ENCODE results near the gene RGS6.

Gene RGS6

DNA sequence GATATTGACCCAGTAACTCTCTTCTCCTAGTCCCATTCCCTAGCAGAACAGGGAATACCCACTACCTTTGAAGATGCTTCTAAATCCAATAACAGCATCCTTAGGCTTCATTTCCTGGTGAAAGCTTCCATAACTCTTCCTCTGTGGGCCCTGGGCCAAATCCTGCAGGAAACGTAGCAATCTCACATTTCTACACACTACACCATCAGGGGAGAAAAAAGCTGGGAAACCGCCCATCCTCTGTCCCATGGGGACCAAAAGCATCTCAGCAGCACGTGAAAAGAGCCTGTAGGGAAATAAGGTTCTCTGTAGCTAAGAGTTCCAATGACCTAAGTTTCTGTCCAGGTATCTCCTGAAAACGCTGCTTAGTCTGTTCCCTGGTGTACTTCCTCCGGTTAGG, 621.4 kb downstream of the RGS6 start:
- DNase-seq (ENCODE audit: low read depth in 2 of 2): no peak

DNA sequence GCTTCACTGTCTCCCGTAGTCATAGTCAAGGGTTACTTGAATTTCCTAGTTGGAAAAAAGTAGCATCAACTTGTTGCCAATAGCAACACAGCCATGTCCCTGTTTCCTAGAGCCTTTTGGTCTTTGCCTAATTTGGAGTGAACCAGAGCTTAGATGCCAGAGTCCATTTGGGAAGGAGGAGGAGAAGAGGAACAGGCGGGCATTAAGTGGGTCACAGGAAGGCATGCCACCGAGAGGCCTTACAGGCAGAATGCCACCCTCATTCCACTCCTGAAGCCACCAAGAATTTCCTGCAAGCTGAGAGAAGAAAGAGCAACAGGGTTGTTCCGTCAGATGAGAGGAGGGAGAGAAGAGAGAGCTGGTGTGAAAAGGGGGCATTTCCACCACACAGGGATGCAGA, 622.2 kb downstream of the RGS6 start:
- no peak for DNase-seq (ENCODE audit: low read depth in 2 of 2)

DNA sequence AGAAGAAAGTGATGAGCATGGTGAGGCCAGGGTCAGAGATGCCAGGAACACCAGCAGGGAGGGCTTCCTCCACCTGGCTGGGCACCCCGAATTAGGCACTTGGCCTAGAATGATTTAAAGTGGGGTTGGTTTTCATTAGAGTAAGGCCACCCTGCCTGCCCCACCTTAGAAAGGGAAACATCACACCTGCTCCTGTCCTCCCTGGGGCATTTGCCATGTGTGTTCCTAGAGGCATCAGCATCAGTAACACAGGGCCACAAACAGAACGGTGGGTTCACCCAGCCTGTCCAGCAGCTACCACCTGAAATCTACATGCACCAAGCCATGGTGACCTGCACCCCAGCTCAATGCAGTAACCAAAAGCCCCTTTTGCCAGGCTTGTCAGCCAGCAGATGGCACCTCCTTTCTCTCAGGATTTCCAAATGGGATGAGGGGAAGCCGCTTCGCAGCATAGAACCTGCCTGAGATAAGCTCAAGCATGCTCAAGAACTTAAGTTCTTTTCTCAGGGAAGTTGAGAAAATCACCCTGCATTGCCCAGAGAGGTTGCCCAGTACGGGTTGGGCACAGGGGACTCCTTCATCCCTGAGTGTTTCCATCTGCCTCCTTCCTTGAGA, 622.9 kb downstream of the RGS6 start:
- DNase-seq (ENCODE audit: low read depth in 2 of 2): no peak

DNA sequence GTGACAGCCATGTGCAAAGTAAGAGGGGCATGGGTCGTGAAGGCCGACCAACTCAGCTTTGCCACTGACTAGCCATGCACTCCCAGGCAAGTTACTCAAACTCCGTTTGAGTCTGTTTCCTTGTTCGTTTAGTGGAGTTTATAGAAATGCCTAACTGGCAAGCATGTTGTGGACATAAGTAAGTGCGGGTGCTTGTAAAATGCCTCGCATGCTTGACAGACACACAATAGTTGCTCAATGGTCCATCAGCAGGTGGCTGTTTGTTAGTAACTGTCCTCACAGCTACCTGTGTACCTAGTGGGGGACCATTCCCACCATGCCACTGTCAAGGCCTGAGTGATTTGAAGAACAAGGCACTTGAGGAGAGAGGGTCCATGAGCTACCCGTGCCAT, 623.4 kb downstream of the RGS6 start:
- no peak for DNase-seq (ENCODE audit: low read depth in 2 of 2)

DNA sequence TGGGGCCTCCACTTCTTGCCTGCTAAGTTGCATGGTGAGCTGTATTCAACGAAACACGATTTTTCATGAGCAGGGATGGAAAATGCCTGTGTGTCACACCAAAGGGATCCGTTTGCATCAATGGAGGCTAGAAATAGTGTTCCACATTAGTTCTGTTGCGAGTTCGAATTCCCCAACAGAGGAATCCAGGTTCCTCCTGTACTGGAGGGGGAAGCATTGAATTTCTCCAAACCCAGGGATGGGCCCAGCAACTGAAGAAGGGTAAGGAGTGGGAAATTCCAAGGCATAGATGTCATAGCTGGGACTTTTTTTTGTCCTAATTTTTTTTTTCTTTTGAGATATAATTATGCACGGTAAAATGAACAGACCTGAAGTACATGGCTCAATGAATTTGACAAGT, 625.4 kb downstream of the RGS6 start:
- no peak for DNase-seq (ENCODE audit: low read depth in 2 of 2)

DNA sequence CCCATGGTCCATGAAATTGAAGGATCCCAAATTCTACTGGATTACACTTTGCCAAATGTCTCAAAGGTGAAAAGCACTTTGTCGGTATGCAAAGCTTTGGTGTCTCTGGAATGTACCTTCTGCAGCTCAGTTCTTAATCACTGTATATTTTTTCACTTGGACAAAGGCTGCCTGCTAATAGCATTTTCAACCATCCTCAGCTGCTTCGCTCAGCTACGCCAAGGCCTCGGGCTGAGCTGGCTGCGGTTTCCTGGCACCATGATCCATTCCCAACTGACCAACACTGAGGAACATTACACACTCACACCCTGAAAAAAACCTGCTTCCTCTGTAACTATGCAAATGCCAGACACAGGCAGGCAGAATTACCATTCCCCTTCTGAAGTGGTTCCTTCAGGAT, 626.5 kb downstream of the RGS6 start:
- no peak for DNase-seq (ENCODE audit: low read depth in 2 of 2)

DNA sequence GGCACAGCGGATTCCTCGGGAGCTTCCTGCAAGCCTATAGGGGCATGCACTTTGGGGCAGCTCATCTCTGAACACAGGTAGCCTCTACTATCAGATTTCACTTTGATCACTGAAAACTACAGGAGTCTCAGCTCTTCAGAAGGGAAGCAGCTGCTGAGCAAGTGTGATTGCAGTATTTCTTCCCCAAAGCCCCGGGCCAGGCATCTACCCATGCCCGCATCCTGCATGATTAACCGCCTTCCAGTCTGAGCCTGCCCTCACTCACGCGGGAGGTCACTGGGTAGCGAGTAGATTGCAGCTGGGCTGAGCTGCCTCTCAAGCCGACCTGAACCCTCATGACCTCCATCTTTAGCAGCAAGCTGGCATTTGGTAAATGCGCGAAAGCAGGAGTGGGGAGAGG, 627.0 kb downstream of the RGS6 start:
- no peak for DNase-seq (ENCODE audit: low read depth in 2 of 2)

DNA sequence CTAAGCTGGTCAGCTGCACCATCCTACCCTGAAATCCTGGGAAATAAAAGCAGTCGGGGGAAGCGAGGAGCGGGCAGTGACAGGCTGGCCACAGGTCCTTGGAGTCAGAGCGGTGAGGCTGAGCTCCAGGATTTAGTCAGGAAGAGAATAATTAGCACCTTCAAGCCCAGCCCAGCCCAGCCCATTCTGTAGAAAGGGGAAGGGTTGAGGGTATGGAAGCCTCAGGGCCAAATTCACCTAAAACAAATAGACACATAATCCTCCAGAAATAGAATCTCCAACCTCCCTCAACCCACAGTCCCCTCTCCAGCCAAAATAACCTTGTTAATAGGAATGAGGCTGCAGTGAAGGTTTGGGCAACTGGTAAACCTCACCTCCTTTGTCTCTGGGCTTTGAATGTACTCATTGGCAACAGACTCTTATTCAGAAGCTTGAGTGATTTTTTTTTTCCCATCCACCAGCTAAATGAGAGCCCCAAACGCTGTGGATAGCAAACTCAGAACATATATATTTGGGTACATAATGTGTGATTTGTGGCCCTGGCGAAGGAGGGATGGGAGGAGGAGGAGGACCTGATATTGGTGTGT, 627.5 kb downstream of the RGS6 start:
- no peak for DNase-seq (ENCODE audit: low read depth in 2 of 2)

DNA sequence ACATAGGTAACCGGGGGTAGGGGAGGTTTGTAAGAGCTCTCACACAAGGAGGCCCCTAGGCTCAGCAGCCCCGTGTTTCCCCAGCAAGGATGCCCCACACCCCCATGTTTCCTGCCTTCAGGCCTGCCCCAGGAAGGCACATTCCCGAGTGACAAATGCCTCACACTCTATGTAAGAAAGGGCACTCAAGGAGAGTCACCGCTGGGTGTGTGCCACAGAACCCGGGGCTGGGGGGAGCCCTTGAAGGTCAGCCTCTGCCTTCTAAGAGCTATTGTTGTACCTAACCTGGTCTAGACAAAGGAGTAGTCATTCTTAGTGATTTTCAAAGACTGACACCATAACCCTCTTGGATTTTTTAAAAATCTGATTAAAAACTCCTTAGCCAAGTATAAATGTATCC, 628.1 kb downstream of the RGS6 start:
- no peak for DNase-seq (ENCODE audit: low read depth in 2 of 2)

DNA sequence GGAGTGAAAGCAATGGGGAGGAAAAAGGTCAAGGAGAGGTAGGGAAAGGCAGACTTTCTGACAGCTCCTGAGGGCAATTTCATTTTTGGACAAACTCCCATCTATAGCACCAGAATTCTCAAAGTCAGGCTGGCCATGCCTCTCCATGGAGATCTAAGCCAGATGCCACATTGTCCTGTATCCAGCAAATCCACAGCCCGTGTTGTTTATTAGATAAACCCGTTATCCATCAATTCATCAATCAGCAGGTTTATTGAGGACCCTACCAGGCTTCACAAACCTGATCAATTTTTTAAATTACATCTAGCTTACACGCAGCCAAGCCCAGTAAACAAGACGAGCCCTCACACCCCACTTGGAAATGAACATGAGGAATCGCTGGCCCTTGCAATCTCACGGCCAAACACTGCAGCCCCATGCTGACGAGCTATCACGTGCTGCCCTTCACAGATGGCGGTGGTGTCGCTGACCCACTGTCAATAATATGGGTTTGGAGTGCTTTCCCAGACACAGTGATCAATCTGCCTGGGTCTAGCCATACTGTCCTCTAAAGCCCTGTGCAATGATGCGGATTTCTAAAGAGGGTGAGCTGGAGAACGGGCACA, 628.8 kb downstream of the RGS6 start:
- no peak for DNase-seq (ENCODE audit: low read depth in 2 of 2)

DNA sequence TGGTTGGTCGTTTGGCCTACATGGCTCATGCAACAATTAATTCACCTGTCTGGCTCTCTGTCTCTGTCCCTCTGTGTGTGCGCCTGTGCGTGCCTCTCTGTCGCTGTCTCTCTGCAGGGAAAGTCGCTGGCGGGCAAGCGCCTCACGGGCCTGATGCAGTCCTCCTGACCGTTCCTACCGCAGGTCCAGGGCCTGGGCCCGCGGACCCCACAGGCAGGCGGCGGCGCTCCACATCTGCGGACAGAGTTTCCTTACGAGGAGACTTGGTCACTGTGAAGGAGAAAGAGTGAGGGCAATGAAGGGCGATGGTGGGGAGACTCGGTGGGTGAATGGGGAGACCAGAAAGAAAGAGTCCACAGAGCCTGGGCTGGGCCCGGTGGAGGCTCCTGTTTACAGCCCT, 630.1 kb downstream of the RGS6 start:
- no peak for DNase-seq (ENCODE audit: low read depth in 2 of 2)

DNA sequence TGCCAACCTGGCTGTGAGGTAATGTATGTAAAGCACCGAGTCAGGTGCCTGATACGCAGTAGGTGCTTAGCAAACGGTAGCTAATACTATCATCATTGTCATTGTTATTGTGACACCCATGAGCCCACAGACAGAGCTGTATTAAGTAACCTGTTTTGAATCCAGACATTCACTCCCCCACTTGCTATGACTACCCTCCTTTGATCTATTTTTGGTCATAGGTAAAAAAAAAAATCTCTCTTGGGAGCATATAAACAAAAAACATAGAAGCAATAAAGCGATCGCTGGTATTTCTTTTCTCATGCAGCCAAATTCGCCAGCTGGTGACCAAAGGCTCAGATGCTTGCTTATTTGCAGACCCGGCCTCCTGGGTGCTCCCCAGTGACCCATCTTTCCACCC, 631.4 kb downstream of the RGS6 start:
- DNase-seq (ENCODE audit: low read depth in 2 of 2): no peak

DNA sequence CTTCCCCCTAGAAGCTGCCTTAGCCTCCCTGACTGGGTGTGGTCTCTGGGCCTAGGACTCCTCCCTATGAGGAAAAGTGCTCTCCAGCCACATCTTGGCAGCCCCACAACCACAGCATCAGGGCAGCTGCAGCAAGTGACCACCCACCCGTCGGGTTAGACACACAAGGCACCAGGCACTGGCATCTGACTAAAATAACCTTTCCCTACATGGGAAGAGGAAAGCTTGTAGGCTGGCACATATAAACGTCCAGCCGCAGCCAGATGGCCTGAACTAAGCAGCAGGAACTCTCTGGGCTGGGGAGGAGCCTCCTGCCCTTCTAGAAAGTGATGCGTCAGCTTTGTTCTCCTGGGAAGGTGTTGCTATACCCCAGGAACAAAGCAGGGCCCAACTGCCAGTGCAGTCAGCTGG, 632.9 kb downstream of the RGS6 start:
- DNase-seq (ENCODE audit: low read depth in 2 of 2): no peak

DNA sequence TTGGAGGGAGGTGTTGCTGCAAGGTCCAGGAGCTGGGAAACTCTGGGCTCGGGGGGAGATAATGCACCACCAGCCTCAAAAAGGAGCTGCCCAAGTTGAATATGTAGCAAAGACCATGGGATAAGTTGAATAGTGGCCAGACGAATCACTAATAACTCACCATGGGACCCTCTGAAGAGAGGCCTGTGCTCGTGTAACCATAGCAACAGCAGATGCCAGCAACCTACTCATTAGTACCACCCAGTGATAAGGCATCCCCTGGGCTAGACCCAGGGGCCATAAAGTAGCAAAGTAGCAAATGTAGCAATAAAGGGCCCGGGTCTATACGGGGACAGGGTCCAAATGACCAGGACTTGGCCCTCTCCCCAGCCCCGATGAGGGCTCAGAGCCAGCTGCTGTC, 633.7 kb downstream of the RGS6 start:
- DNase-seq (ENCODE audit: low read depth in 2 of 2): no peak

DNA sequence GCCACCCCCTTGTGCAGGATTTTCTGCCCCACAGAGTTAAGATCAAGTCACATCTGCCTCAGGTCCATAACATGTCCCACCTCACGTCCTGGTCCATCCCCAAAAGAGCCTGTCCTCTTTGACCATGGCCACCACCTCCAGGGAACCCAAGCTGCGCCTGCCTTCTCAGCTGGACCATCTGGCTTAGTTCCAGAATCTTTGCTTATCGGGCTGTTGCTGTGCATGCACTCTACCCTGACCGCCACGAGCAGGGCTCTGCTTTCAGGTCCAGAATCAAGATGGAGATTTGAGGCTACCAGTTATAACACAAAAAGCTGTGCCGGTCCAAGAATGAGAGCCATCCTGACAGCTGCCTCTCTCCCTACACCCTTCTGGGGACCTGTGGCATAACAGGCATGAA, 635.0 kb downstream of the RGS6 start:
- DNase-seq (ENCODE audit: low read depth in 2 of 2): no peak

DNA sequence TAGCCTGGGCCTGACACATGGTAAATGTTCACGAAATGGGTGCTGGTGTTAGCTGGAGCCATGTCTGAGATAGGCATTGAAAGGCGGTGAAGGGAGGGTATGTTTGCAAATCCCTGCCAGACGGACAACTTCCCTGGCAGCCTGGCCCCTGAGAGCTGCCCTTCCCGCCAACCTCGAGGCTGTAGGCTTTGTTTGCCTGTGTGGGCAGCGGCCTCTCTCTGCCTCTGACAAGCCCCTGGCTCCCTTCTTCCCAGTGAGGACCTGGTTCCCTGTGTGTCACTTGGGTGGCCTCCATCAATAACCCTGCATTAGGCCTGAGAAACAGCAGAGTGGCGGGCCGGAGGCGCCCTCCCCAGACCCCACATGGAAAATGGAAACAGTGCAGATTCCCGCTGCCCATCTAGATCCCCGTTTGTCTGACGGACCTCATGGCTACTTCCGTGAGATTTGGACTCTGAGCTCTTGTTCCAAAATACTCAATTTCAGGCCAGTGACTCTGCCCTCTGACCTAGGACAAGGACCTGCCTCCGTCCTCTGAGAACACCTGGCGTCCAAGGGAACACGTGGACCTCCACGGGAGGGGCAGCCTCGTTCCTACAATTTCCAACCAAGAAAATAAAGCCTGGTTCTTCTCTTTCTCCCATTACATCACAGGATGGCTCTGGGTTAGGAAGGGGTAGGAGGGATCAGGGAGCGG, 636.2 kb downstream of the RGS6 start:
- no peak for DNase-seq (ENCODE audit: low read depth in 2 of 2)

DNA sequence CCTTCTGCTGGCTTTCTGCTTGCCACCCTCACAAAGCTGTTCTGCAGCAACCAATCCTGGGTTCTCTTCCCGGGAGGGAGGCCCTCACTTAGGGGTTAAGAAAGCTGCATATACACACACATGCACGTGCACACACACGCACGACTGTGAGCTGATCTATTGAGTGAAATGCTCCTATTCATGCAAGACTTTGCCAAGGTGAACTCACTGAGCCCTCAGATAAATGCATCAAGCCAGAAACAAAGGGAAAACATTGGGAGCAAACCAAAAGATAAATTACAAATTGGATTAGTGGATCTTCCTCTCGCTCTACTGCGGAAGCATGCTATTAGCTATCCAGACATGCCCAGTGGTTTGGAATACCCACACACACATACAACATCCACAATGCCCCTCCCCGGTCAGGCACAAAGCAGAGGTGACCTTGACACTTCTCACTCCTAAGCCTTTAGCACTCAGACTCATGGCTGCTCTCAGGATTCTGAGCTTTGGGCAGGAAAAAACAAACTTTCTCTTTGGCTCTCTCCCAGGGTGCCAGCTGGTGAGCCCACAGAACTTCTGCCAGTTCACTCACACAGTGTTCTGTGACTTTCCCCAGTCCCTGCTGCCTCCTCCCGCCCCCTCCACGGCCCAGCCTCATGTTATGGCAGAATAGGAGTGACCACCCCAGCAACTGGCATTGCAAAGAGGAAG, 641.6 kb downstream of the RGS6 start:
- DNase-seq (ENCODE audit: low read depth in 2 of 2): no peak

DNA sequence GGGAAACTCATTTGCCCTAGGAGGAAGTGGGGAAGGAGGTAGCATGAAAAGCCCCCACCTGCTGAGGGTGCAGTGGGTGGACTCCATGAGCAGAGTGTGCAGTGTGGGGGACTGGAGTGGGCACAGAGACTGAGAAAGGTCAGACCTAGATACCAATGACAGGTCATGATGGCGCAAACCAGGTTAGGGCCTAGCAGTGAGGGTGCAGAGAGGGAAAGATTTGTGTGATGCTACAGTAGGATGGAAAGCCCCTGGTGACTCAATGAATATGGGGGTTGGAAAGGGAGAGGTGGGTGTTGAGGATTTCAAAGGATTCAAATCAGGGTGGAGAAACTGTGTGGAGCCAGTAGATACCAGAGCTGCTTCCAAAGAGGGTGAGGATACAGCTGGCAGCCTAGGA, 642.5 kb downstream of the RGS6 start:
- no peak for DNase-seq (ENCODE audit: low read depth in 2 of 2)

DNA sequence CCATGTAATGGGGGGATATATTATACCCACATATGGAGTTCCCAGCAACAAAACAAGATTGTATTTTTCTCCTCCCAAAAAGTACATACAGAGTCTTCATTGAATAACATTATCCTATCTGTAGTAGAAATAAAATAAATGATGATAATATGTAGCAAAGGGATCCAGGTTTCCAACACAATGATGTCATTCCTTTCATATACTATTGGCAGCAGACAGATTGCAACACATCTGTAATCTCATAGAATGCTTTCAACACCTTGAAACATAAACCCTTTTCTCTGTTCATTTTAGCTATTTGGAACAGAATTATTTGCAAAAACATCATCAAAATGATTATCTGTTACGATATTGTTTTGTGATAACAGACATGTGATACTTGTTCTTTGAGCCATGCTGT, 644.0 kb downstream of the RGS6 start:
- no peak for DNase-seq (ENCODE audit: low read depth in 2 of 2)

DNA sequence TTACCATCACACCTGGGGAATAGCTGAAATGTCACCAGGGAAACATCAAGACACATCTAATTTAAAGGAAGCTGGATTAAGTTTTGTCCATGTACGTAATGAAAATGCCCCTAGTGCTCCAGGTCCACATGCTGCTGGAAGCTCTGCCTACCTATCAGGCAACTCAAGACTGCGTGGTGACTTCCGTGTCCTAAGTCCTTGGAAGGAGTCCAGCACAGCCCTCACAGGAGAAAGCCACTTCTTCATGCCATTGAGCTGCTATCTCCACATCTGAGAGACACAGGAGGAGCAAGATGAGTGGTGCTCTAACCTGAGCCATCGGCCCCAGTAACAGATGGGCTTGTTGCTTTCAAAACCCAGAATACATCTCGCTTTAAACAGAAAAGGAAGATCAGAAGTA, 645.3 kb downstream of the RGS6 start:
- no peak for DNase-seq (ENCODE audit: low read depth in 2 of 2)

DNA sequence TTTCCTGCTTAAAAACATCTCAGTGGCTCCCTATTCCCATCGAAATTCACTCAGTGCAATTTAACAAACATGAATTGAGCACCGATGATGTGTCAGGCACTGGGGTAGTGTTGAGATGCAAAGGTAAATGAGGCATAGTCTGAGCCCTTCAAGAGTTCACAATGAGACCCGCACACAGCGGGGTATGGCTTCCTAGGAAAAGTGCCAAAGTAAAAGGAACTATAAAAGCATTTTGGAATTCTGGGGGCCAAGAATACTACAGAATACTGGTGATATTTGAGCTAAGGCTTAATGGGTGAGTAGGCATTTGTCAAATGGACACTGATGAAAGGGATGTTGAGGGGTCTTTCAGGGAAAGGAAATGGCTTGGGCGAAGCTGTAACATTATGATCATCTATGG, 646.3 kb downstream of the RGS6 start:
- DNase-seq (ENCODE audit: low read depth in 2 of 2): no peak

DNA sequence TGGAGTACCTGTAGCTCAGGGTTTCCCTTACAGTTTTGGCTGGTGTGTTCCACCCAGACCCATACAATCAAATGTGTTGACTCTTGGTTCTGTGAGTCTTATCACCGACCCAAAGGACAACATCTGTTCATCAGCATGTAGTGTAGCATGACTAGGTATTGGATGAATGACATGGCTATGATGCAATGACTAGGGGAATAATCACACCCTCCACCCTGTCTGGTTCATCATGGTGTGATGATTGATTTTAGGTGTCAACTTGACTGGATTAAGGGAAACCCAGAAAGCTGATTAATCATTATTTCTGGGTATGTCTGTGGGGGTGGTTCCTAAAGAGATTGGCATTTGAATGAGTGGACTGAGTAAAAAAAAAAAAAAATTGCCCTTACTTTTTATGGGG, 650.4 kb downstream of the RGS6 start:
- no peak for DNase-seq (ENCODE audit: low read depth in 2 of 2)
